Tibial nerve (tissue), 4 donors: ENCODE results near the gene UTS2R. TPM values are rescaled to one million over a fixed set of nuclear protein-coding genes. Genes with fewer than 3 reads are reported as not detected.
A peak's percentile ranks its signal among the peaks of the same experiment; 100 is the strongest.

Source experiments
- DNase-seq, 2 donors: peaks; one replicate each; pipeline ENCODE4 v3.0.0-alpha.2; 2019; ENCODE audit warnings: low spot score in 2 of 2
- H3K27ac ChIP-seq, 4 donors: fragments of 200-600 bp; sonication (generic) in 3 of 4; one replicate each; pipeline ENCODE4 v1.5.1; 2017 to 2019; ENCODE audit warnings: mild to moderate bottlenecking in 1 of 4
- H3K27me3 ChIP-seq, 2 donors: fragments of 200-600 bp; sonication (generic) in 1 of 2; one replicate each; pipeline versions ENCODE4 v1.5.1 to v1.6.0; 2017 to 2019
- H3K36me3 ChIP-seq, 3 donors: fragments of 200-600 bp; sonication (generic); one replicate each; pipeline ENCODE4 v1.5.1; 2018 to 2019
- H3K4me1 ChIP-seq, 4 donors: fragments of 200-600 bp; sonication (generic) in 3 of 4; one replicate each; pipeline ENCODE4 v1.5.1; 2017 to 2019
- H3K4me3 ChIP-seq, 4 donors: fragments of 200-600 bp; sonication (generic) in 3 of 4; one replicate each; pipeline ENCODE4 v1.5.1; 2017 to 2019; ENCODE audit warnings: mild to moderate bottlenecking in 1 of 4, moderate library complexity in 1 of 4
- H3K9me3 ChIP-seq, 4 donors: fragments of 200-600 bp; sonication (generic) in 3 of 4; one replicate each; pipeline ENCODE4 v1.5.1; 2017 to 2019
- CTCF ChIP-seq, 5 experiments: fragments of 200-600 bp in 3 of 5; fragments of 450-650 bp in 2 of 5; sonication (generic) in 3 of 5; IDR thresholded peaks; one replicate each; pipeline ENCODE4 v1.5.1; 2016 to 2019; ENCODE audit warnings: antibody characterized with exemption in 5 of 5, mild to moderate bottlenecking in 3 of 5, moderate library complexity in 2 of 5
- EP300 ChIP-seq, 2 donors: sonication (generic); formaldehyde crosslinking; IDR thresholded peaks; one replicate each; pipeline ENCODE4 v1.6.1; 2017; ENCODE audit warnings: antibody characterized with exemption in 2 of 2, mild to moderate bottlenecking in 1 of 2
- POLR2A ChIP-seq, 2 donors: fragments of 450-650 bp; IDR thresholded peaks; one replicate each; pipeline ENCODE4 v1.6.1; 2017; ENCODE audit warnings: antibody characterized with exemption in 2 of 2, mild to moderate bottlenecking in 2 of 2, moderate library complexity in 2 of 2
- WGBS, 2 donors: methylation state at CpG; one replicate each; pipeline ENCODE4 v1.1.5; 2018; 5-methylcytosine and 5-hydroxymethylcytosine counted together
- total RNA-seq, 4 donors: library from RNA; depleted of rRNA; stranded (reverse); fragments of >200 nt; gene quantifications; one replicate each; pipeline ENCODE4 v1.1.0, GENCODE V29; 2016

The UTS2R gene
- total RNA-seq, 4 donors from 2014 or later = 0.20 TPM; not detected in 3

GRCh38 chr17:82415336-82415735 is 43.8 kb downstream of the UTS2R start:
- no peak for DNase-seq
- H3K4me1 ChIP-seq = peaks cover 0 to 37% (median 2%) of the 10 kb centered on the region in 4 donors
- no peaks in the 10 kb centered on the region for H3K9me3 ChIP-seq
- 91 to 92% methylated on average over 18 to 26 of the region's 26 CpGs for WGBS, 2 donors
- H3K27me3 ChIP-seq = no peaks in the 10 kb centered on the region
- H3K4me3 ChIP-seq = no peak overlapping the region
- H3K36me3 ChIP-seq = peaks cover 0 to 26% (median 0%) of the 10 kb centered on the region in 3 donors
- TF ChIP-seq POLR2A (IDR thresholded peaks at IDR 0.05) (no peak), CTCF (IDR thresholded peaks at IDR 0.05) (no peak), EP300 (IDR thresholded peaks at IDR 0.05) (no peak)
- H3K27ac ChIP-seq = no peak overlapping the region

GRCh38 chr17:82415786-82416185 is 44.2 kb downstream of the UTS2R start:
- Histone ChIP-seq H3K36me3 (peaks cover 0 to 29% (median 0%) of the 10 kb centered on the region in 3 donors), H3K4me1 (peaks cover 0 to 37% (median 2%) of the 10 kb centered on the region in 4 donors), H3K4me3 (no peak overlapping the region), H3K9me3 (no peaks in the 10 kb centered on the region), H3K27me3 (no peaks in the 10 kb centered on the region), H3K27ac (no peak overlapping the region)
- WGBS, 2 donors = 93% methylated on average over 9 of the region's 9 CpGs
- TF ChIP-seq CTCF (IDR thresholded peaks at IDR 0.05) = no peak
- DNase-seq = no peak

GRCh38 chr17:82416264-82416663 is 44.7 kb downstream of the UTS2R start:
- WGBS, 2 donors = 94 to 95% methylated on average over 4 of the region's 4 CpGs
- TF ChIP-seq CTCF (IDR thresholded peaks at IDR 0.05) (no peak), EP300 (IDR thresholded peaks at IDR 0.05) (no peak), POLR2A (IDR thresholded peaks at IDR 0.05) (no peak)
- H3K27ac ChIP-seq = no peak overlapping the region
- H3K36me3 ChIP-seq = peaks cover 0 to 31% (median 0%) of the 10 kb centered on the region in 3 donors
- H3K27me3 ChIP-seq = no peaks in the 10 kb centered on the region
- peaks cover 0 to 37% (median 2%) of the 10 kb centered on the region in 4 donors for H3K4me1 ChIP-seq
- H3K9me3 ChIP-seq = no peaks in the 10 kb centered on the region
- no peak for DNase-seq
- H3K4me3 ChIP-seq = no peak overlapping the region

GRCh38 chr17:82416771-82417170 is 45.2 kb downstream of the UTS2R start:
- Histone ChIP-seq H3K27ac (no peak overlapping the region), H3K9me3 (no peaks in the 10 kb centered on the region), H3K36me3 (peaks cover 0 to 32% (median 0%) of the 10 kb centered on the region in 3 donors), H3K27me3 (no peaks in the 10 kb centered on the region), H3K4me3 (no peak overlapping the region), H3K4me1 (peaks cover 0 to 37% (median 2%) of the 10 kb centered on the region in 4 donors)
- WGBS, 2 donors = 76 to 84% methylated on average over 6 of the region's 6 CpGs
- TF ChIP-seq POLR2A (IDR thresholded peaks at IDR 0.05) = no peak
- no peak for TF ChIP-seq CTCF (IDR thresholded peaks at IDR 0.05)
- no peak for TF ChIP-seq EP300 (IDR thresholded peaks at IDR 0.05)
- DNase-seq = no peak

GRCh38 chr17:82418001-82418986 is 46.7 kb downstream of the UTS2R start, which contains the start of the genes HEXD and OGFOD3:
HEXD (plus strand) TSS chr17:82418347; CDS start chr17:82419800, 1,453 bp downstream.
OGFOD3 (minus strand) TSS chr17:82418586; CDS start chr17:82418485, 101 bp downstream.
- Histone ChIP-seq H3K27ac (peak within 1 kb of the TSS; percentile 87 to 95 (median 91)), H3K36me3 (peaks cover 0 to 35% (median 0%) of the 10 kb centered on the region in 3 donors), H3K27me3 (no peaks in the 10 kb centered on the region), H3K4me1 (peaks cover 0 to 37% (median 2%) of the 10 kb centered on the region in 4 donors), H3K4me3 (peak within 1 kb of the TSS; percentile 81 to 95 (median 86)), H3K9me3 (peaks cover 0 to 12% (median 0%) of the 10 kb centered on the region in 4 donors)
- 1 to 2% methylated on average over 33 to 77 of the region's 108 CpGs for WGBS, 2 donors
- peak; percentile 63 to 66 for DNase-seq
- TF ChIP-seq EP300 (IDR thresholded peaks at IDR 0.05) (peak in 1 of 2 donors; percentile 41), CTCF (IDR thresholded peaks at IDR 0.05) (peak in 2 of 5 experiments; percentile 64 to 77), POLR2A (IDR thresholded peaks at IDR 0.05) (peak; percentile 56 to 75)
